Psoas muscle (tissue), 8 donors: ENCODE results near the gene GRIP1. TPM values are rescaled to one million over a fixed set of nuclear protein-coding genes. Genes with fewer than 3 reads are reported as not detected.

ENCODE experiments used
- ATAC-seq, 4 donors: fragments of 200-7000 bp; cut with Tn5 transposase; one replicate each; pipeline ENCODE4 v1.9.1; 2020; ENCODE audit warnings: moderate library complexity in 3 of 4, mild to moderate bottlenecking in 2 of 4
- DNase-seq, 2 donors: peaks; one replicate each; pipeline ENCODE4 v3.0.0-alpha.2; 2020
- H3K27ac ChIP-seq: fragments of 200-600 bp; one replicate; pipeline ENCODE4 v1.8.0; 2022
- H3K27me3 ChIP-seq, 3 donors: fragments of 200-600 bp in 1 of 3; one replicate each; pipeline versions ENCODE4 v1.6.1 to v1.8.0; 2013 to 2022; ENCODE audit warnings: low read length in 2 of 3, mild to moderate bottlenecking in 2 of 3, moderate library complexity in 1 of 3; ENCODE audit not compliant: insufficient read depth in 3 of 3
- H3K36me3 ChIP-seq, 2 donors: fragments of 200-600 bp in 1 of 2; one replicate each; pipeline versions ENCODE4 v1.6.1 to v1.8.0; 2013 to 2022; ENCODE audit warnings: low read depth in 1 of 2, mild to moderate bottlenecking in 1 of 2, moderate library complexity in 1 of 2; ENCODE audit not compliant: insufficient read depth in 1 of 2
- H3K4me1 ChIP-seq: fragments of 200-600 bp; one replicate; pipeline ENCODE4 v1.8.0; 2022
- H3K4me3 ChIP-seq: fragments of 200-600 bp; one replicate; pipeline ENCODE4 v1.8.0; 2022; ENCODE audit warnings: mild to moderate bottlenecking
- H3K9me3 ChIP-seq: fragments of 200-600 bp; one replicate; pipeline ENCODE4 v1.8.0; 2022
- WGBS, 3 donors: extraction: QIAGEN DNeasy Blood & Tissue Kit; methylation state at CpG; one replicate each; pipeline versions ENCODE4 v1.1.6 to v1.1.7; 2013; 5-methylcytosine and 5-hydroxymethylcytosine counted together
- intact Hi-C, 2 donors: fragments of 100-400 bp; cut with DNase I; formaldehyde crosslinking; loops; one replicate each; pipeline versions ENCODE4 v1.11.0 to v1.14.2; 2022
- polyA plus RNA-seq, 3 donors: library from polyadenylated mRNA; stranded (reverse); fragments of 200-250 nt; gene quantifications; one replicate each; pipeline ENCODE4 v1.2.3, GENCODE V29; 2013
- total RNA-seq, 4 donors: library from RNA; stranded (reverse); fragmentation: NEBNext Ultra II Directional in 2 of 4; extraction: Animal tissue kit (Norgen Biotek cat#: 25700) in 2 of 4; gene quantifications; one replicate each; pipeline versions ENCODE4 v1.2.1 to v1.2.4, GENCODE V29; 2021 to 2023
- TF ChIP-seq, protein P1 (sequence below): fragments of 200-600 bp; IDR thresholded peaks from one replicate; pipeline ENCODE4 v1.8.0; 2022; ENCODE audit warnings: antibody characterized with exemption
- donor health status: healthy with polysubstance abuse.
- donor health status: DM: no; HTN: no; CAD: no; lungs with moderate emphysema.
- donor health status: Bipolar disorder and iron deficiency.
- donor health status: healthy.
- donor health status: DM: yes; HTN: yes; CAD: no.
- donor health status: DM: no; HTN: no; CAD: no.
- donor health status: DM: no; HTN: no; CAD: no.
- donor health status: DM: yes; HTN: yes; CAD: no.

The GRIP1 gene
- total and polyA plus RNA-seq, 7 donors = 0.05 to 4.1 (median 1.6) TPM

DNA sequence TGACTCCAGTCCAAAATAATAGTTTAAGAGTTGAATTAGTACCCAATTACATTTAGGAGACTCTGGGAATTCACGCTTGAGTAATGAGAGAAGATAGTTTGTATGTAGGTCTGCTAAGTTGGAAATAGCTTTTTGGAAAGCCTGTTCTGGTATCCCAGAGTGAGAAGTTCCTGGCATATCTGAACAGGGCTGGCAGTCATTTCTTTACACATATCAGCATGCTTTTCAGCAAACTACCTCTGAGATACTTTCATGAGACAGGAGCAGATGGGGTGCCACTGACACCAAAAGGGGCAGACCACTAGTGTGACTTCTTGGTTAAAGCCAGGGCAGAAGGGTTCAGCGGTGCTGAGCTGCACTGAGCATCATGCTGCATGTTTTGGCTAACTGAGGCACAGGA is 45.1 kb upstream of the GRIP1 start:
- no peaks in the 10 kb centered on the region for H3K4me1 ChIP-seq
- H3K27ac ChIP-seq = no peak overlapping the region
- DNase-seq = no peak
- peaks cover 0 to 2% (median 0%) of the 10 kb centered on the region in 3 donors for H3K27me3 ChIP-seq
- intact Hi-C loops = no loop called here
- no peak overlapping the region for H3K4me3 ChIP-seq
- no peaks in the 10 kb centered on the region for H3K36me3 ChIP-seq
- 88 to 96% (median 90%) methylated on average over 2 of the region's 2 CpGs for WGBS, 3 donors
- no peak for ATAC-seq
- H3K9me3 ChIP-seq = no peaks in the 10 kb centered on the region
- TF ChIP-seq, protein P1, sequence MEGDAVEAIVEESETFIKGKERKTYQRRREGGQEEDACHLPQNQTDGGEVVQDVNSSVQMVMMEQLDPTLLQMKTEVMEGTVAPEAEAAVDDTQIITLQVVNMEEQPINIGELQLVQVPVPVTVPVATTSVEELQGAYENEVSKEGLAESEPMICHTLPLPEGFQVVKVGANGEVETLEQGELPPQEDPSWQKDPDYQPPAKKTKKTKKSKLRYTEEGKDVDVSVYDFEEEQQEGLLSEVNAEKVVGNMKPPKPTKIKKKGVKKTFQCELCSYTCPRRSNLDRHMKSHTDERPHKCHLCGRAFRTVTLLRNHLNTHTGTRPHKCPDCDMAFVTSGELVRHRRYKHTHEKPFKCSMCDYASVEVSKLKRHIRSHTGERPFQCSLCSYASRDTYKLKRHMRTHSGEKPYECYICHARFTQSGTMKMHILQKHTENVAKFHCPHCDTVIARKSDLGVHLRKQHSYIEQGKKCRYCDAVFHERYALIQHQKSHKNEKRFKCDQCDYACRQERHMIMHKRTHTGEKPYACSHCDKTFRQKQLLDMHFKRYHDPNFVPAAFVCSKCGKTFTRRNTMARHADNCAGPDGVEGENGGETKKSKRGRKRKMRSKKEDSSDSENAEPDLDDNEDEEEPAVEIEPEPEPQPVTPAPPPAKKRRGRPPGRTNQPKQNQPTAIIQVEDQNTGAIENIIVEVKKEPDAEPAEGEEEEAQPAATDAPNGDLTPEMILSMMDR = no peak

DNA sequence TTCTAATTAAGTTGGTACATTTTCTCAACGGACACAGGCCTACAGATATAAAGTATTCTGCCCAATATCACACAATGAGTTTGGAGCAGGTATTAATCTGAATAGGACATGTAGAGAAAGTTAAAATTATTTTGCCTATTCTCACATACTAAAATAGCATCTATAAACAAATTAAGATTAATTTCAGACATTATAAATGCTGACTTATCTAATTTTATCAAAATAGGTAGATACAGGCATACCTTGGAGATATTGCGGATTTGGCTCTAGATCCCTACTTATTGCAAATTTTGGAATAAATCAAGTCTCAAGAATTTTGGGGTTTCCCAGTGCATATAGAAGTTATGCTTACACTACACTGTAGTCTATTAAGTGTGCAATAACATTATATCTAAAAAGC is 41.0 kb upstream of the GRIP1 start:
- H3K4me1 ChIP-seq = no peaks in the 10 kb centered on the region
- intact Hi-C loops = no loop called here
- TF ChIP-seq, protein P1 = no peak
- peaks cover 0 to 5% (median 0%) of the 10 kb centered on the region in 3 donors for H3K27me3 ChIP-seq
- H3K27ac ChIP-seq = no peak overlapping the region
- H3K36me3 ChIP-seq = no peaks in the 10 kb centered on the region
- ATAC-seq (no peak), DNase-seq (no peak)
- no peaks in the 10 kb centered on the region for H3K9me3 ChIP-seq
- no peak overlapping the region for H3K4me3 ChIP-seq
- 70 to 79% (median 74%) methylated on average over 2 of the region's 2 CpGs for WGBS, 3 donors

DNA sequence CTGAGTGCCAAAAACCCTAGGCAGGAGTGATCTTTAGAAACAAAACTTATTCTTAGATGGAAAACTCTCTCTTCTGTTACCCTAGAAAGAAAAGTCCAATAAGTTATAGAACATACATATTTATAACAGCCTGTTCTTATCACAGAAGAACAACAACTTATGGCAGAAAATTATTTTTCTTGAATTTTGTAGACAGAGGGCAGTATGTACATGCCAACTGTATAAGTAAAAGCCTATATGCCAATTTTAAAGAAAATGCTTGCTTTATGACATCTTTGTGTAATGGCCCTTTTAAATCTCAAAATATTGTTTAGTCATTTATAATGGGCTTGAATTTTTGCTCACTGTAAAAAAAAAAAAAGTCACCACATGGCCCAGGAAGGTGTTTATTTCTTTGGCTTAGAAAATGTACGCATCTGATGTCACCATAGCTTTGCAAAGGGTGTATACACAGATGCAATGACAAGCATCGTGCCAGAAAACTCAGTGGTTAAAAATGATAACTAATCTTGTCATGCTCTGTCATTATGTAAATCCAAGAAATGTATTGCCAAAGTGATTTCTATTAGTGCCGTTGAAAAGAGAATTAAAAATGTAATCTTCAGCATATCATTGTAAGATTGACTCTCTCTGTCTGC is 38.3 kb upstream of the GRIP1 start:
- peaks cover 0 to 3% (median 0%) of the 10 kb centered on the region in 3 donors for H3K27me3 ChIP-seq
- no peaks in the 10 kb centered on the region for H3K4me1 ChIP-seq
- TF ChIP-seq, protein P1 = no peak
- H3K9me3 ChIP-seq = no peaks in the 10 kb centered on the region
- intact Hi-C loops = no loop called here
- H3K36me3 ChIP-seq = no peaks in the 10 kb centered on the region
- H3K4me3 ChIP-seq = no peak overlapping the region
- ATAC-seq = no peak
- DNase-seq = no peak
- 70 to 79% (median 74%) methylated on average over 3 of the region's 3 CpGs for WGBS, 3 donors
- H3K27ac ChIP-seq = no peak overlapping the region

DNA sequence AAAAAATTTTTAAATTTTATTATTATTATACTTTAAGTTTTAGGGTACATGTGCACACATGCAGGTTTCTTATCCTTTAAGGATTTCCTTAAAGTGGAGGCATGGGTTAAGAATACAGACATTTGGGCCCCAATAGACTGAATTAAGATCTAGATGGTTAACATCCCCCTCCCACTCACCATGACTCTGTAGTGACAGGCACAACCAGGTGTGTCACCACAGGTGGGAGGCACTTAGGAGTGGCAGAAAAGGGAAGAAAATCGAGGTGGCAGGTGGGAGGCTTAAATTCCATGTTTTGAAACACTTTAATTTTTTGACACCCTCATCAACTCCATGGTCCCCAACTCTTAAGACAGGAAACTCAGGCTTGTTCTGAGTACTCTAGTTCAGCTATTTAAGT is 37.6 kb upstream of the GRIP1 start:
- peaks cover 0 to 3% (median 0%) of the 10 kb centered on the region in 3 donors for H3K27me3 ChIP-seq
- no peaks in the 10 kb centered on the region for H3K36me3 ChIP-seq
- DNase-seq = no peak
- no peaks in the 10 kb centered on the region for H3K4me1 ChIP-seq
- ATAC-seq = no peak
- 11 to 30% (median 19%) methylated on average over 1 of the region's 1 CpG for WGBS, 3 donors
- no peaks in the 10 kb centered on the region for H3K9me3 ChIP-seq
- TF ChIP-seq, protein P1 = no peak
- no peak overlapping the region for H3K4me3 ChIP-seq
- intact Hi-C loops = no loop called here
- H3K27ac ChIP-seq = no peak overlapping the region

DNA sequence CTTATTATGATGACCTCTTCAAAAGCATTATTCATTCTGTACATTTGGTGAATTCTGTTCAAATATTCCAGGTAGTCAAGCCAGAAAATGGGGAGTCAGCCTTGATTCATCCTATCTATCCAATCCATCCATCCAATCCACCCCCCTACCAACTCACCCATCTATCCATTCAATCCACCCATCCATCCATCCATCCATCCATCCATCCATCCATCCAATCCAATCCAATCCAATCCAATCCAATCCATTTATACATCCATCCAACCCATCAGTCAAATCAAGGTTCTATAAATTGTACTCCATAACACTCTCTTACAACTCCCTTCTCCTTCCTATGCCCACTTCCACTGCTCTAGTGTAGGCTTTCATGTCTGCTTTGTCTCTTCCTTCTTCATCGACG is 35.8 kb upstream of the GRIP1 start:
- TF ChIP-seq, protein P1 = no peak
- H3K27ac ChIP-seq = no peak overlapping the region
- peaks cover 0 to 3% (median 0%) of the 10 kb centered on the region in 3 donors for H3K27me3 ChIP-seq
- H3K9me3 ChIP-seq = no peaks in the 10 kb centered on the region
- ATAC-seq = no peak
- H3K4me3 ChIP-seq = no peak overlapping the region
- 86 to 93% (median 88%) methylated on average over 2 of the region's 2 CpGs for WGBS, 3 donors
- intact Hi-C loops = no loop called here
- H3K36me3 ChIP-seq = no peaks in the 10 kb centered on the region
- no peaks in the 10 kb centered on the region for H3K4me1 ChIP-seq
- DNase-seq = no peak
